Stimulated activated CD4-positive, alpha-beta T cell treated with anti-CD3 and anti-CD28 coated beads, TNF-alpha, amount 100 ng/mL, for 24 hours (primary cell): ENCODE data around the gene ABCD1.

Source experiments
- DNase-seq, 3 experiments: peaks; one replicate each; pipeline ENCODE4 v3.0.0-alpha.2; 2020; ENCODE audit warnings: low read depth in 3 of 3

The ABCD1 gene

GRCh38 chrX:153762626-153763173, 38.0 kb downstream of the ABCD1 start:
- DNase-seq, result no peak

- DNase-seq, result no peak
Observed at GRCh38 chrX:153763298-153763932, 38.8 kb downstream of the ABCD1 start.

DNA sequence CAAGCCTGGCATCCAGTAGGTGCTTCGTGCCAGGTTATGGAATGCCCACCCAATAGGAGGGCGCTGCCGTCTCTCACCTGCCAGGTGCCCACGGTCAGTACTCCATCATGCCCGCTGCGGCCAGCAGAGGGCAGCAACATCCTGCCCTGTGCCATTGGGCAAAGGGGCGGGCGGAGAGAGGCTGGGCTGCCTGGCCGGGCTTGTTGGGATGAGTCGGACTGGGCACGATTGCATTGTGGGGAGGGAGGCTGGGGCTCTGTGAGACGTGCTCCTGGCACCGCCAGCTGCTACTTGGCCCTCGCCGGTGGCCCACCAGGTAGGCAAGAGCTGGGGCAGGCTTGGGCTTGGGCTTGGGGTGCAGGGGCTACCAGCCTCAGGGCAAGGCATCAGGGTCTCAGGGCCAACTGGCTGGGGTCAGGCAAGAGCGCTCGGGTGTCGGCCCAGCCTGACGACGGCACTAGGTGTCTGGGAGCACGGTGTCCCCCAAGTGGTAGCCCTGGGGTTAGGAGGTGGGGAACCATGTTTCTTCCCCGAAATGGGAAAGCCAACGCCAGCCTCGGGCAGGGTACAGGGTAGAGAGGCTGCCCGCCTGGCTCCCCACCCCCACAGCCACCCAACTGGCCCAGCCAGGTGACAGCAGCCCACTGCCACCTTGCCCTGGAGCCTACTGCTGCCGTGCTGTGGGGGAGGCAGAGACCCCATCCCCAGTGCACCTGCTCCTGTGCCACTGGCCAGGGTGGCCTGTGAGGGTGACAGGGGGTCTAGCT, 39.5 kb downstream of the ABCD1 start, which contains the start of gene PLXNB3:
TSS of gene PLXNB3 (plus strand) at position 261 of the 767 bp plus-strand sequence. CDS start 1,287 bp downstream, outside the sequence.
- DNase-seq, result peak; percentile 49 to 73 (median 55)

- DNase-seq, result no peak
Observed at GRCh38 chrX:153764786-153765137, 40.1 kb downstream of the ABCD1 start.

DNA sequence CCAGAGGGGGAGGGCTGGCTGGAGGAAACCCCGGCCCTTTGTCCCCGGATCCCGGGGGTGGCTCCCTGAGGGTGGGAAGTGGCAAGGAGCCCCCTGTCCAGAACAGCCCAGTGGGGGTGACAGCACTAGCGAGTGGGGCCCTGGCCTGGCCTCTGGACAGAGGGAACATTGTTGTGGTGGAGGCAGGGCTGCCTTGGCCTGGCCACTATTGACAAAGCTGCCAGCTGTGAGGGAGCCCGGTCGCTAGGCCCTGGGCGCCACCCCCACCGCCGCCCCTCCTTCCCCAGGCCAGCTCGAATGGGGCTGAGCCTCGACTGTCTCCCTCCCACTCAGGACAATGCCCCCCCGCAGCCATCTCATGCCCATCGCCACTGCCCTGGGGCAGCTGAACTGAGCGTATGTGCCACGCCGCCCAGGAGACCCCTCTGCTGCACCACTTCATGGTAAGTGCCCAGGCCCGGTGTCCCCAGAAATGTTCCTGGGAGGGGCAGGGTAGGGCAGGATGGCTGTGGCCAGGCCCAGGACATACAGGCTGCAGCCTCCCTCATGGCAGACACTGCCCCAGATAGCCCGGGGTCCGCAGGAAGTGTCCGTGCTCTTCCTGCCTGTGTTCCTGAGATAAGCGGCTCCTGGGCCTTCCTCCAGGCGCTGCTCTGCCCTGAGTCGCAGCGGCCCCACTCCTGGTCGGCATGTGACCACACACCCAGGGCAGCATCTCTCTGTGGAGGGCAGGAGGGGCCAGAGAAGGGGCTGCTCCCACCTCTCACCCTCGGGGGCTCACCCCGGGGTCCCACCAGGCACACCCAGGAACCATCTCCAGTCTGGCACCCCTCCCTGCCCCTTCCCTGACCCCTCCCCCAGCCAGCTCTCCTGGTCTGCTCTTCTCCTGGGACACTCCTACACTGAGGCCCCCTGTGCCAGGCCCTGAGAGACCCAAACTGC, 40.8 kb downstream of the ABCD1 start:
- DNase-seq, result no peak

DNA sequence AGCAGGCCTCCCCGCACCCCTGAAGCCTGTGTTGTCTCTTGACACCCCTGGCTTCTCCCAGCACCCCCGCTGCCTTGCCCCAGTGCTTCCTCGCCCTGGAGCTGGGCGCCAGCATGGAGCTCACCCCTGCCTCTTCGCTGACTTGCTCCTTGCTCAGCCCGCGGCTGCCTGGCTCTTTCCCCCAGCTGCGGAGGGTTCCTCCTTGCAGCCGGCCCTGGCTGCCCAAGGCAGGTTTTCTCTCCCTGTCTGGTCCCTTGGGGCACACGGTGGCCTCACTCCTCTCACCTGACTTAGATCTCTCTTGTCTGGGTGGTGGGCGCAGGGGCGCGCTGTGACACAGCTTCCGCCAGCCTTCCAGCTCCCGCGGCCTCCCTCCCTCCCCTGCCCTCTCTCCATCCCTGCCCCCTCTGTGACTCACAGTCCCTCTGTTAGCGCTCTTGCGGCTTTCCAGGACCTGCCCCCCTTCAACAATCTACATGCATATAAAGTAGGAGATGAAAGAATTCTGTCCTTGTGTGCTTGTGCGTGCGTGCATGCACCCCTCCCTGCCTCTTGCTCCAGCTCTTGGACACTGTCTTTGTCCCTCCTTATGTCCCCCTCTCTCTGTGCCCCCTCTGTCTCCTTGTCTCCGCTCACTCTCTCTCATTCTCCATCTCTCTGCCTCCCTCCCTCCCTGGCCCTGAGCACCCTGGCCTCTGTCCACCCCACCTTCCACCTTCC, 41.6 kb downstream of the ABCD1 start:
- DNase-seq, result peak in 2 of 3 experiments; percentile 9 to 32

DNA sequence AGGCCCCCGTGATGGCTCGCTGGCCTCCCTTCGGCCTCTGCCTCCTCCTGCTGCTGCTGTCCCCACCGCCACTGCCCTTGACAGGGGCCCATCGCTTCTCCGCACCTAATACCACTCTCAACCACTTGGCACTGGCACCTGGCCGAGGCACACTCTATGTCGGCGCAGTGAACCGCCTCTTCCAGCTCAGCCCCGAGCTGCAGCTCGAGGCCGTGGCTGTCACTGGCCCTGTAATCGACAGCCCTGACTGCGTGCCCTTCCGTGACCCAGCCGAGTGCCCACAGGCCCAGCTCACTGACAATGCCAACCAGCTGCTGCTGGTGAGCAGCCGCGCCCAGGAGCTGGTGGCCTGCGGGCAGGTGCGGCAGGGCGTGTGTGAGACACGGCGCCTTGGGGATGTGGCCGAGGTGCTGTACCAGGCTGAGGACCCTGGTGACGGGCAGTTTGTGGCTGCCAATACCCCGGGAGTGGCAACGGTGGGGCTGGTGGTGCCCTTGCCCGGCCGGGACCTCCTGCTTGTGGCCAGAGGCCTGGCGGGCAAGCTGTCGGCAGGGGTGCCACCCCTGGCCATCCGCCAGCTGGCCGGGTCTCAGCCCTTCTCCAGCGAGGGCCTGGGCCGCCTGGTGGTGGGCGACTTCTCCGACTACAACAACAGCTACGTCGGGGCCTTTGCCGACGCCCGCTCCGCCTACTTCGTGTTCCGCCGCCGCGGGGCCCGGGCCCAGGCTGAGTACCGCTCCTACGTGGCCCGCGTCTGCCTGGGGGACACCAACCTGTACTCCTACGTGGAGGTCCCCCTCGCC, 42.4 kb downstream of the ABCD1 start:
- DNase-seq, result no peak

DNA sequence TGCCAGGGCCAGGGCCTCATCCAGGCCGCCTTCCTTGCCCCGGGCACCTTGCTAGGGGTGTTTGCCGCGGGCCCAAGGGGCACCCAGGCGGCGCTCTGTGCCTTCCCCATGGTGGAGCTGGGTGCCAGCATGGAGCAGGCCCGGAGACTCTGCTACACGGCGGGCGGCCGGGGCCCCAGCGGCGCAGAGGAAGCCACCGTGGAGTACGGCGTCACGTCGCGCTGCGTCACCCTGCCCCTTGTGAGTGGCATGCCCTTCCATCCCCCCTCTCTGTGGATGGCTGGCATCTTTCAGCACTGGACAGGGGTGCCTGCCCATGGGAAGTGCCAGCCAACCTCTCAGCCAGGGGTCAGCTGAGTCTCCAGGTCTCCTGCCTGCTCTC, 43.0 kb downstream of the ABCD1 start:
- no peak for DNase-seq

DNA sequence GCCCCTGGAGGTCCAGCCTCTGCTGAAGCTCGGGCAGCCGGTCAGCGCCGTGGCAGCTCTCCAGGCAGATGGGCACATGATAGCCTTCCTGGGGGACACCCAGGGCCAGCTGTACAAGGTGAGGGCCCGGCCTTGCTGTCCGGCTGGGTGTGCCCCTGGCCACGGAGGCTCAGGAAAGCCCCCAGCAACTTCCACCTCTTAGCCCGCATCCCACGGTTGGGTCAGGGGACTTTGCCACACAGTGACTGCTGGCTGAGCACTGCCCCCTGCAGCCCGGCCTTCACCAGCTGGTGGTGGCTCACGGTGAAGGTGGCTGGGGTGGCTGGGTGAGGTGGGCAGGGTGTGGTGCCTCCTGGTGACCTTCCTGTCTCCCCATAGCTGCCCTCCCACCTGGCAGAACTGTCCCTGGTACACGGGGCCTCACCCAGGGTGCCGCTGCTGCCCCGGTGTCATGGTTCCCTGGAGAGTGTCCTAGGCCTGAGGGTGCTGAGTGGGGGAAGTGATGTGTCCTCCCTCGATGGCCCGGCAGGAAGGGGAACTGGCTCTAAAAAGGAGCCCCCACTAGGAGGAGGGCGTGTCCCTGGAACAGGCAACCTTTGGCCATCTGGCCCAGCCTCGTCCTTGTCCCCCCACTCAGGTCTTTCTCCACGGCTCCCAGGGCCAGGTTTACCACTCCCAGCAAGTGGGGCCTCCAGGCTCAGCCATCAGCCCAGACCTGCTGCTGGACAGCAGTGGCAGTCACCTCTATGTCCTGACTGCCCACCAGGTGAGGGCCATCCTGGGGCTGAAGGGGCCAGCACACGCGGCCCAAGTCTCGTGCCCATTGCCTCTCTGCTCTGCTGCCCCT, 43.9 kb downstream of the ABCD1 start:
- DNase-seq, result no peak

DNA sequence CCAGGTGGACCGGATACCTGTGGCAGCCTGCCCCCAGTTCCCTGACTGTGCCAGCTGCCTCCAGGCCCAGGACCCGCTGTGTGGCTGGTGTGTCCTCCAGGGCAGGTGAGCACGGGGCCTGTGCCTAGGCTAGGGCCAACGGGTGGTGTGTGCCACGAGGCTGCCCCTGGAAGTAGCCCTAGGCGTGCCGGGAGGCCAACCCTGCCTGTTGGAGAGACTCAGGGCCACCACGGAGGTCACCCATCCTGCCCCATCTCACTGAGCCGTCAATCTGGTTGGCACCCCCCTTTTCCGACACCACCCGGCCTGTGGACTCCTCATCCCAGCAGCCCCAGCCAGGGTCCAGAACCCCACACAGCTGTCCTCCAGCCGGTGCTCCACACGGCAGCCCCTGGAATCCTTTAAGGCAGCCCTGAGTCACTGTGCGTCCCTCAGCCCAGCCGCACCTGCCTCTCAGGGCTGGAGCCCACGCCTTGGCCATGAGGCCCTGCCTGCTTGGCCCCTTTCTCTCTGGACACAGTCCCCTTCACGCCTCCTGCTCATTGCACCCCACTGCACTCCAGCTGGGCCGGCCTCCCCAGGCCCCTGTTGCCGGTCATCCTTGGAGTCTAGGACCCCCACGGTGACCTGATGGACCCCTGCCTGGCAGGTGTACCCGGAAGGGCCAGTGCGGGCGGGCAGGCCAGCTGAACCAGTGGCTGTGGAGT, 44.7 kb downstream of the ABCD1 start:
- no peak for DNase-seq

DNA sequence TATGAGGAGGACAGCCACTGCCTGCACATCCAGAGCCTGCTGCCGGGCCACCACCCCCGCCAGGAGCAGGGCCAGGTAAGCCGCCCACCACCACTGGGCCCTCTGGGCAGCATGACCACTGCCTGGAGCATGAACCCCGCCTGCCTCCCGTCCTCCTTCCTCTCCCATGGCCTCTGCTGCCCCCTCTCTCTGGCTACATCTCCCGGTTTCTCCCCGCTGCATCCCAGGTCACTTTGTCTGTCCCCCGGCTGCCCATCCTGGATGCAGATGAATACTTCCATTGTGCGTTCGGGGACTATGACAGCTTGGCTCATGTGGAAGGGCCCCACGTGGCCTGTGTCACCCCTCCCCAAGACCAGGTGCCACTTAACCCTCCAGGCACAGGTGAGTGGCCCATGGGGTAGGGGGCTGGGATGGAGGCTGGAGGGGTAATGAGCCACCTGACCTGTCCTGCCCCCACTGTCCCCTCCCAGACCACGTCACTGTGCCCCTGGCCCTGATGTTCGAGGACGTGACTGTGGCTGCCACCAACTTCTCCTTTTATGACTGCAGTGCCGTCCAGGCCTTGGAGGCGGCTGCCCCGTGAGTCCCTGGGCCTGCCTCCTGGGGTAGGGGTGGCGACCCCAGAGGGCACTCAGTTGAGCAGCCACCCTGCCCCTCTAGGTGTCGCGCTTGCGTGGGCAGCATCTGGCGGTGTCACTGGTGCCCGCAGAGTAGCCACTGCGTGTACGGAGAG, 45.4 kb downstream of the ABCD1 start:
- no peak for DNase-seq

GRCh38 chrX:153770601-153771414, 46.2 kb downstream of the ABCD1 start:
- DNase-seq, result no peak

DNA sequence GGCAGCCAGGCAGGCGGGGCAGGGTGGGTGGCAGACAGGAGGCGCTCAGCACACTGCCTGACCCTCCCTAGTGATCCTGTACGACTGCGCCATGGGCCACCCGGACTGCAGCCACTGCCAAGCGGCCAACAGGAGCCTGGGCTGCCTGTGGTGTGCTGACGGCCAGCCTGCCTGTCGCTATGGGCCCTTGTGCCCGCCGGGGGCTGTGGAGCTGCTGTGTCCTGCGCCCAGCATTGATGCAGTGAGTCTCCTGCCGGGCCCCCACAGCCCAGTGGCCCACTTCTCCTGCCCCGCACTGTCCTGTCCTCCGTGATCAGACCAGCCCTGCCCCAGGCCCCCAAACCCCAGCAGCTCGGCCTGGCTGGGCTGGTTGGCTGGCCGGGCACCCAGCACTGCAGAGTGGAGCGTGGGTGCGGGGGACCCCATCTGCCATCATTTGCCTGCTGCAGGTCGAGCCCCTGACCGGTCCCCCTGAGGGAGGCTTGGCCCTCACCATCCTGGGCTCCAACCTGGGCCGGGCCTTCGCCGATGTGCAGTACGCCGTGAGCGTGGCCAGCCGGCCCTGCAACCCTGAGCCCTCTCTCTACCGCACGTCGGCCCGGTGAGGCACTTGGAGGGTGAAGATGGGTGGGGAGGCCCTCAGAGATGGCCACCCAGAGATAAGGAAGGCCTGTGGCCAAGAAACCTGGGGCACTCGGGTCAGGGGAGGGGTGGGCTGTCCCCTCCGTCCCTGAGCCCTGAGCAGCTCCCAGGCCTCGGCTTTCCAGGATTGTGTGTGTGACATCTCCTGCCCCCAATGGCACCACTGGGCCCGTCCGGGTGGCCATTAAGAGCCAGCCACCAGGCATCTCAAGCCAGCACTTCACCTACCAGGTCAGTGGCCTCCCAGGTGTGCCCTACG, 47.0 kb downstream of the ABCD1 start:
- no peak for DNase-seq

GRCh38 chrX:153772316-153773217, 47.9 kb downstream of the ABCD1 start:
- DNase-seq, result no peak

DNA sequence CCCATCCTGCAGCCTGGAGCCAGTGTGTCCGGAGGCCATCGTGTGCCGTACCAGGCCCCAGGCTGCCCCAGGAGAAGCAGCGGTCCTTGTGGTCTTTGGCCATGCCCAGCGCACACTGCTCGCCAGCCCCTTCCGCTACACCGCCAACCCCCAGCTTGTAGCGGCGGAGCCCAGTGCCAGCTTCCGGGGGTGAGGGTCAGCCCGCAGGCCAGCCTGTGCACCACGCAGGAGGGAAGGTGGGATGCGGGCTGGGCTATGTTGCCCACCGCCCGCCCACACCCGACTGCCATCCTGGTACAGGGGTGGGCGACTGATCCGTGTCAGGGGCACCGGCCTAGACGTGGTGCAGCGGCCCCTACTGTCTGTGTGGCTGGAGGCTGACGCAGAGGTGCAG, 48.6 kb downstream of the ABCD1 start:
- no peak for DNase-seq
